ENCODE data around the gene C5orf47. TPM values are rescaled to one million over a fixed set of nuclear protein-coding genes. Genes with fewer than 3 reads are reported as not detected.

The C5orf47 gene
- total and polyA plus RNA-seq, 7 donors: not detected

DNA sequence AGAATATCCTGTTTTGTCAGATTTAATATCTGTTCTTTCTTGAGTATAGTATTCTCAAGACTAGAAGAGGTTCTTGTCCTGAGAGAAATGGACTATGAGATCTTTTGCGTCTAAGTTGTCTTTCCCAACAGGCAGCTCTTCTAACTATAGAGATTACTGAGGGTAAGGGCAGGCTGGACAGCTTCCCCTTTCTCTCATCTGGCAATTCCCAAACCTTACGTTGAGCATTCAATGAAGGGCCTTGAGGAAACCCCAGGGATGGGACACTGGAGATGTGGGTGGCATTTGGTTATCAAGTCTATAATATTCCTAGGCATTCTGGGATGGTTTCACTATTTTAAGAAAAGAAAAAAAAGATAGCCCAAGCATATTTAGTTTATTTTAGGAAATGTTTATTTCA is 28.0 kb upstream of the C5orf47 start:
- 70 to 96% methylated on average over 2 of the region's 2 CpGs for WGBS, 2 donors
- intact Hi-C loops (cut with DNase I): no loop called here
- H3K4me3 ChIP-seq: no peak overlapping the region
- no peak for DNase-seq
- H3K27me3 ChIP-seq: no peaks in the 10 kb centered on the region
- TF ChIP-seq, protein P1, sequence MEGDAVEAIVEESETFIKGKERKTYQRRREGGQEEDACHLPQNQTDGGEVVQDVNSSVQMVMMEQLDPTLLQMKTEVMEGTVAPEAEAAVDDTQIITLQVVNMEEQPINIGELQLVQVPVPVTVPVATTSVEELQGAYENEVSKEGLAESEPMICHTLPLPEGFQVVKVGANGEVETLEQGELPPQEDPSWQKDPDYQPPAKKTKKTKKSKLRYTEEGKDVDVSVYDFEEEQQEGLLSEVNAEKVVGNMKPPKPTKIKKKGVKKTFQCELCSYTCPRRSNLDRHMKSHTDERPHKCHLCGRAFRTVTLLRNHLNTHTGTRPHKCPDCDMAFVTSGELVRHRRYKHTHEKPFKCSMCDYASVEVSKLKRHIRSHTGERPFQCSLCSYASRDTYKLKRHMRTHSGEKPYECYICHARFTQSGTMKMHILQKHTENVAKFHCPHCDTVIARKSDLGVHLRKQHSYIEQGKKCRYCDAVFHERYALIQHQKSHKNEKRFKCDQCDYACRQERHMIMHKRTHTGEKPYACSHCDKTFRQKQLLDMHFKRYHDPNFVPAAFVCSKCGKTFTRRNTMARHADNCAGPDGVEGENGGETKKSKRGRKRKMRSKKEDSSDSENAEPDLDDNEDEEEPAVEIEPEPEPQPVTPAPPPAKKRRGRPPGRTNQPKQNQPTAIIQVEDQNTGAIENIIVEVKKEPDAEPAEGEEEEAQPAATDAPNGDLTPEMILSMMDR (IDR thresholded peaks at IDR 0.05): no peak
- TF ChIP-seq EP300 (IDR thresholded peaks at IDR 0.05) (no peak), POLR2AphosphoS5 (IDR thresholded peaks at IDR 0.05) (no peak), POLR2A (IDR thresholded peaks at IDR 0.05) (no peak)
- H3K9me3 ChIP-seq: no peaks in the 10 kb centered on the region
- H3K4me1 ChIP-seq: peaks cover 0 to 11% (median 4%) of the 10 kb centered on the region in 4 donors
- H3K27ac ChIP-seq: peak overlapping the region in 1 of 4 donors; percentile 4
- peaks cover 0 to 6% (median 0%) of the 10 kb centered on the region in 4 donors for H3K36me3 ChIP-seq

DNA sequence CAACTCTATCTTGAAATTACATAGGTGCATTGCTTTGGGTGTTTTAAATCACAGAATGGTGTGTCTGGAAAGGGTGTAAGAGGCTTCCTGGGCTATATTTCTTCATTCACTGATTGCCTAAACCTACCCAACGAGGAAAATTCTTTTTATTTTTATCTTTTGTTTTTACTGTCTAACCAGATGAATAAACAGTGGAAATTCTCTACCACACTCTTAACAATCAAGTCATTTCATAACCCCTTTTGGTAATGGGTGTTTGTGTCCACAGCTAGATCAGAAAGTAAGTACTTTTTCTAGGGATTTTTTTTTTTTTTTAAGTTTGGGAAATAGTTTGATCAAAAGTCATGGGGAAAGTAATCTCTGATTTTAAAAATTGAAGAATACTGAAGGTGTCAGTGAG is 27.6 kb upstream of the C5orf47 start:
- WGBS, 2 donors: 26 to 37% methylated on average over 1 of the region's 1 CpG
- Histone ChIP-seq H3K27ac (peak overlapping the region in 1 of 4 donors; percentile 4), H3K36me3 (peaks cover 0 to 5% (median 0%) of the 10 kb centered on the region in 4 donors), H3K4me3 (no peak overlapping the region), H3K9me3 (no peaks in the 10 kb centered on the region), H3K27me3 (no peaks in the 10 kb centered on the region), H3K4me1 (peaks cover 0 to 10% (median 4%) of the 10 kb centered on the region in 4 donors)
- TF ChIP-seq POLR2AphosphoS5 (IDR thresholded peaks at IDR 0.05) (no peak), EP300 (IDR thresholded peaks at IDR 0.05) (no peak), POLR2A (IDR thresholded peaks at IDR 0.05) (no peak)
- TF ChIP-seq, protein P1 (IDR thresholded peaks at IDR 0.05): no peak
- intact Hi-C loops (cut with DNase I): no loop called here
- no peak for DNase-seq

GRCh38 chr5:173962436-173962972 is 26.5 kb upstream of the C5orf47 start:
- TF ChIP-seq POLR2AphosphoS5 (IDR thresholded peaks at IDR 0.05) (no peak), POLR2A (IDR thresholded peaks at IDR 0.05) (no peak), EP300 (IDR thresholded peaks at IDR 0.05) (no peak)
- TF ChIP-seq, protein P1 (IDR thresholded peaks at IDR 0.05): no peak

DNA sequence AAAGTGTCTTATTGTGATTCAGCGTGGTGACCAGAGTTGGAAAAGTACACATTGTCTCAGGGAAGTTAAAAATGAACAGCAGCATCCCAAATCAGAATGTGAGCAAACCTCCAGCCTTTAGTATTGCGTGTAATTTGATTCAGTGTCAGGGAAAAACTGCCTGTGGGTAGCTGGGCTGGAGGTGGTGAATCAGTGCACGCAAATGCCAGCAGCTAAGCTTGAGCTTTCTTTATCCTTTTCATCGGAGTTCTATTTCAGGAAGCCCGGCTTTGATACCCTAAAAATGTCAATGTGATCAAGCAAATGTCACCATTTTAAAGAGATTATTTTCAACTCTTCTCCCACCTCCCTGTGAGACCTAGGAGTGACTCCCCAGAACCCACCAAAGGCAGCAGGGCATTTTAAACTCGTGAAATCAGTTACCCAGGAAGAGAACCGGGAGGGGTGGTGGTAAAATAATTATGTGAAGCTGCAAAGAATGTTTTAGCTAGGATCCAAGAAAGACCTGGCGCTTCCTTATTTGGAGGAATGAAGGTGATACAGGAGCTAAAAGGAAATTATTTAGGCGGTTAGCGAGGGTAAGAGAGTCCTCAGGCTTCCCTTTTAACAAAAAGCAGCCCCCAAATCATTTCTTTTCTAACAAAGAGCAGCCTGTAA is 25.7 kb upstream of the C5orf47 start:
- Histone ChIP-seq H3K4me3 (peak overlapping the region in 3 of 4 donors; percentile 32 to 37 (median 34)), H3K9me3 (no peaks in the 10 kb centered on the region), H3K4me1 (peaks cover 0 to 10% (median 4%) of the 10 kb centered on the region in 4 donors), H3K27me3 (no peaks in the 10 kb centered on the region), H3K36me3 (peaks cover 0 to 5% (median 0%) of the 10 kb centered on the region in 4 donors), H3K27ac (peak overlapping the region; percentile 41 to 57 (median 50))
- TF ChIP-seq POLR2AphosphoS5 (IDR thresholded peaks at IDR 0.05) (no peak), POLR2A (IDR thresholded peaks at IDR 0.05) (no peak), EP300 (IDR thresholded peaks at IDR 0.05) (no peak)
- TF ChIP-seq, protein P1 (IDR thresholded peaks at IDR 0.05): no peak
- no peak for DNase-seq
- whole genome bisulfite sequencing, 2 donors: 21 to 67% methylated on average over 10 of the region's 10 CpGs
- intact Hi-C loops (cut with DNase I): no loop called here

More at GRCh38 chr5:173962436-173962972, 26.5 kb upstream of the C5orf47 start:
- Histone ChIP-seq H3K27ac (peak overlapping the region in 3 of 4 donors; percentile 41 to 57 (median 52)), H3K36me3 (peaks cover 0 to 5% (median 0%) of the 10 kb centered on the region in 4 donors), H3K27me3 (no peaks in the 10 kb centered on the region), H3K9me3 (no peaks in the 10 kb centered on the region), H3K4me1 (peaks cover 0 to 10% (median 4%) of the 10 kb centered on the region in 4 donors), H3K4me3 (no peak overlapping the region)
- WGBS, 2 donors: 92 to 95% methylated on average over 3 of the region's 3 CpGs
- no peak for DNase-seq
- intact Hi-C loops (cut with DNase I): no loop called here

Measured in sigmoid colon (tissue), 7 donors.